Embryonic facial prominence (tissue), 1 donor: ENCODE results near the gene CACNB4.
"Not testable (repeated sequence)": the region's sequence is repeated elsewhere in the genome, so short reads cannot be mapped to it uniquely, and the experiment has no call there.

Source experiments
- DNase-seq: peaks from one replicate; pipeline ENCODE4 v3.0.0-alpha.2; 2016; ENCODE audit errors: extremely low spot score

CACNB4 gene

DNA sequence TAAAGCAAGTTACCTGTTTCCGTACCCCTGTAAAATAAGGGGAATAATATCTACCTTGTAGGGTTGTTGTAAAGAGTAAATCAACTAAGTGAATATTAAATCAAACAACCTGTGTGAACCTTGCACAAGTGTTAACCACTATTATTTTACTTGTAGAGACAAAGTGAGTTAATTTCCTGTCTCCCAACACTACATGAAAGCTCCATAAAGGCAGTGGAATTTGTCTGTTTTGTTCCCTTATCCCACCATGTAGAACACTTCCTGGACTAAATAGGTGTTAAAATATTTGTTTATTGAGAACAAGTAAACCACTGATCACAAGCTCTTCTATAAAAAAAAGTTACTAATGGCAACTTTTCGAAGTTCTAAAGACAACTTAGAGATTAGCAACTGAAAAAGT is 274.0 kb downstream of the CACNB4 start:
- DNase-seq = no peak

DNA sequence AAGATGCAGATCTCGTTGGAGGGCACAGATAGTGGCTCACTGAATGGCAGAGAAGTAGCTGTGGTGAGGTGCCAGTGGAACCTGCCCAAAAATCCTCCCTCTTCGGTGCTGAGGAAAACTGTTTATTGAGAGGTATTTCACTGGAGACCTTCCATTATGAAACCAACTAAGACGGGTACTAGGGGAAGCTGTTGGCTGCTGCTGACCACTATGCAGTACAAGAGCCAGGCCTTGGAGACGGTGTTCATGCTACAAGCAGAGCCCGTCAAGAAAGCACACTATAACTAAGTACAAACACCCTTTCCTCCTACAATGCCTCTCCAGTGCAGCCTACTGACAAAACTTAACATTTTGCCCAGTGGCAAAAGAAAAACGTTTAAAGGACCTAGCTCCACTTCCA is 275.2 kb downstream of the CACNB4 start:
- no peak for DNase-seq

- DNase-seq = no peak
These were observed 278.9 kb downstream of the CACNB4 start for GRCh38 chr2:151819920-151820319.

DNA sequence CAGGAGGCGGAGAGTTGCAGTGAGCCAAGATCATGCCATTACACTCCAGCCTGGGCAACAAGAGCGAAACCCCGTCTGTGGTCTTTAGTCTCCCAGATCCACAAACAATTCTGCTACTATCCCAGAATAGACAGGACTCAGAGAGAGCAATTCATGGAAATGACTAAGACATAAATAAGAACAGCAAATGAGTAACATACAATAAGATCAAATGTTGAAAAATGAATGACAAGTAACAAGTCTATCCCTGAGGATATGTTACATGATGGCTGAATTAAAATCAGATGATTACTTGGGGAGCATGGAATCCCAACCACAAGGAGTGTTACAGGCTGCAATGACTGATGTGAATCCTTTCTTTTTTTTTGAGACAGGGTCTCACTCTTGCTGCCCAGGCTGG is 280.9 kb downstream of the CACNB4 start:
- no peak for DNase-seq

GRCh38 chr2:151816843-151817242 is 282.0 kb downstream of the CACNB4 start:
- DNase-seq = no peak

GRCh38 chr2:151815821-151816489 is 282.9 kb downstream of the CACNB4 start:
- DNase-seq = no peak

DNA sequence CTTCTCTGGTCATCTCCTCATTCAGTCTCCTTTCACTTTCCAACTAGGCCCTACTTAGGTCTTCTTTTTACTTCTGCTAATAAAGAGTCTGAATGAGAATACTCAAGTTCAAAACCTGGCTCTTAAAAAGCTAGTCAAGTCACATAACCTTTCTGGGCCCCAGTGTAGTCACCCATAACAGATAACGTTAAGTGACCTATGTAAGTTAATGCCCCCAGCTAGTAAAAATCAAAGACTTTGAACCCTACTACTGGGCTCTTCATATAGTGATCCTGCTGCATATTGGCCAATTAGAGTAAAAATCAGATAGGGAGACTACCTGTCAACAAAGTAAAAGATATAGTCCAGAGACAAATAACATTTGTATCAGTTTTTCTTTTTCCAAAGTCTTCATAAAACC is 288.4 kb downstream of the CACNB4 start:
- DNase-seq = no peak

- no peak for DNase-seq
These were observed 289.8 kb downstream of the CACNB4 start for GRCh38 chr2:151809073-151809383.

DNA sequence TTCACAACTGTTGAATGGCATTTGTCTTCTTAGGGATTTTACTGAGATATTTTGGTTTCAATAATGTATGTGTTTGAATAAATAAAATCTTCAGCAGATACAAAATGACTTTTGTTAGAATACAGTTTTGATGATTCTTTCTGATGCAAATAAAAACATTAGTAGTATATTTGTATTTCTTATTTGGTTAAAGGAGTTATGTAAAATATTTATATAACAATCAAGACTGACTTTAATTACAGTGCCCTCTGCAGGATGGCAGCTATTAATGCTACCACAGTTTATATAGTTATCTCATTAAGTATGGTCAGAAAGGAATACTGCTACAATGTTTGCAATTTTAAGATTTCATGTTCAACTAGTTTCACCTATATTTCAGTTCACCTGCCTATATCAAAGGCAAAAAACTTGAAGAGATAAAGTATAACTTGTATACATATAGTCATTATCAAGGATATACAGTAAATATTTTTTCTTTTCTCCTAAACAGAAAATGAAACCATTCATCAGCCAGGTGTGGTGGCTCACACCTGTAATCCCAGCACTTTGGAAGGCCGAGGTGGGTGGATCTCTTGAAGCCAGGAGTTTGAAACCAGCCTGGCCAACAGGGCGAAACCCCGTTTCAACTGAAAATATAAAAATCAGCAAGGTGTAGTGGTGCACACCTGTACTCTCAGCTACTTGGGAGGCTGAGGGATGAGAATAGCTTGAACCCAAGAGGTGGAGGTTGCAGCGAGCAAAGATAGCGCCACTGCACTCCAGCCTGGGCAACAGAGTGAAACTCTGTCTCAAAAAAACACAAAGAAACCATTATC is 290.4 kb downstream of the CACNB4 start:
- DNase-seq = no peak

- DNase-seq = no peak
These were observed 292.9 kb downstream of the CACNB4 start for GRCh38 chr2:151805961-151806360.

DNA sequence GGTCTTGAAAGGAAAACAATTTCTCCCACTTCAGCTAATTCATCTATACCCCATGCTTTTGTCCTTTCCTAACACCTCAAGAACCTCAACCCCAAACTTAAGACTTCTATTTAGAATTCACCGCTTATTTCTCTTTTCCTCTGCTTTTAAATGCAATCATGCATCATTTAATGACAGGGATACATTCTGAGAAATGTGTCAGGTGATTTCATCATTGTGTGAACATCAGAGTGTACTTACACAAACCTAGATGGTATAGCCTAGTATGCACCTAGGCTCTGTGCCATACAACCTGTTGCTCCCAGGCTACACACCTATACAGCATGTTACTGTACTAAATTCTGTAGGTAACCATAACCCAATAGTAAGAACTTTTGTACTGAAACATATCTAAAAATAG is 293.5 kb downstream of the CACNB4 start:
- DNase-seq = no peak

DNA sequence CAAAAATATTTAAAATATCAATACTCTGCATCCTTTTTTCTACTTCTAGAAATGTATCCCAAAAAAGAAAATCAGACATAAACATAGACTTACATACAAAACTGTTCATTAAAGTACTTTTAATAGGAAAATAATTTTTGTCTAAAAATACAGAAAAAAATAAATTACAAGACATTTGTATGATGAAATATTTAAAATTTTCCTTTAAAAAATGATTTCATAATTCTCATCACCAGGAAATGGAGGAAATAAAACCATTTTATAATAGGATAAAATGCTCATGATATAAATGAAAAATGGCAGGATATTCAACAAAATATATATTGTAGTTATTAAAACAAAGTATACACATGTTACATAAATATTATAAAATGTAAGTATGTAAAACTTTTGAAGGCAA is 295.0 kb downstream of the CACNB4 start:
- no peak for DNase-seq

GRCh38 chr2:151802315-151802714 is 296.5 kb downstream of the CACNB4 start:
- DNase-seq = no peak

DNA sequence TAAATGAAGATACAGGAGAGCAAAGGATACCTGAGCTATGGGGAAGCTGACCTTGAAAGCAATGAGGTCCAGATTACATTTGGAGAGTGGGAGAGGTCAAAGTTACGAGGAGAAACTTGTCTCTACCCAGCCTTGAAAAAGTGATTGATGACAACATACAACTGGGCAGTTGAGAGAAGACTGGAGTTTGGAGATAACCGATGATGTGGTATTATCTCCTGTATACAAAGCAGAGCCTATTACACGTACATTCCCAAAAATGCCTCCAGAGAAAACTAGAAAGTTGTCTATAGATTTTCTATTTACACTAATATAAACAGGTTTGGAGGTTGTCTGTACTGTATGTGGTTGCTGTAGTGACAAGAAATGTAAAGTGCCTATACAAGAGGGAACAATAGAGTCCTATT is 299.0 kb downstream of the CACNB4 start:
- DNase-seq = no peak

DNA sequence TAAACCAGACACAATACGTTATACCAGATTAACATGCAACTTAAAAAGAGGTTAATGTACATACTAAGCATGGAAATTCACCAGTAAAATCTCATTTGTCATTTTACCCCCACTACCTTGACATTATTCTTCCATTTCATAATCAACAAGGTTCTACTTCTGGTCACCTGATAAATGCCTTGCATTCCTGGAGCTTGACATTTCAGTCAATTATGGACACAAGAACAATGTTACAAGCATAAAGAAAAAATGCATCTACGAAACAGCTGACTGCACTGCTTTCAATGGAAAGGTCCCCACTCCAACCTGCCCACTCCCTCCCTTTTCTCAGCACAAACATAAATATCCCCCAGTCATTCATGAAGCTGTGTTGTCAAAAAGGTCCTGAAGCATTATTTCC is 302.1 kb downstream of the CACNB4 start:
- no peak for DNase-seq

- DNase-seq = no peak
These were observed 303.1 kb downstream of the CACNB4 start for GRCh38 chr2:151795646-151796240.

DNA sequence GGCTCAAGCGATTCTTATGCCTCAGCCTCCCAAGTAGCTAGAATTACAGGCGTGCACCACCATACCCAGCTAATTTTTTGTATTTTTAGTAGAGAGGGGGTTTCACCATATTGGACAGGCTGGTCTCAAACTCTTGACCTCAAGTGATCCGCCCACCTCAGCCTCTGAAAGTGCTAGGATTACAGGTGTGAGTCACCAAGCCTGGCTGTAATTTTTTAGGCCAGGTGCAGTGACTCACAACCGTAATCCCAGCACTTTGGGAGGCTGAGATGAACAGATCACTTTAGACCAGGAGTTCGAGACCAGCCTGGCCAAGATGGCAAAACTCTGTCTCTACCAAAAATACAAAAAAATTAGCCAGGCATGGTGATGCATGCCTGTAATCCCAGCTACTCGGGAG is 304.4 kb downstream of the CACNB4 start:
- DNase-seq = not testable (repeated sequence)

DNA sequence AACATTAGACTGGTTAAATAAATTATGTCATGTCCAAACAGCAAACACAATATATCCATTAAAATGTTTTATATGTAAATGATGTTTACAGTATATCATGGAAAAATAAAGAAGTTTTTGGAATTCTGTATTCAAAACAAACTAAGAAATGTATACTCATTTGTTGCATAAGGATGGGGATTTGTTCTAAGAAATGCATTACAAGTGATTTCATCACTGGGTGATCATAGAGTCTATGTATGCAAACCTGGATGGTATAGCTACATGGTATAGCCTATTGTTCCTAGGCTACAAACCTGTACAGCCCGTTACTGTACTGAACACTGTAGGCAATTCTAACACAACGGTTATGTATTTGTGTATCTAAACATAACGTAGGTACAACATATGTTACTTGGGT is 305.7 kb downstream of the CACNB4 start:
- DNase-seq = no peak

DNA sequence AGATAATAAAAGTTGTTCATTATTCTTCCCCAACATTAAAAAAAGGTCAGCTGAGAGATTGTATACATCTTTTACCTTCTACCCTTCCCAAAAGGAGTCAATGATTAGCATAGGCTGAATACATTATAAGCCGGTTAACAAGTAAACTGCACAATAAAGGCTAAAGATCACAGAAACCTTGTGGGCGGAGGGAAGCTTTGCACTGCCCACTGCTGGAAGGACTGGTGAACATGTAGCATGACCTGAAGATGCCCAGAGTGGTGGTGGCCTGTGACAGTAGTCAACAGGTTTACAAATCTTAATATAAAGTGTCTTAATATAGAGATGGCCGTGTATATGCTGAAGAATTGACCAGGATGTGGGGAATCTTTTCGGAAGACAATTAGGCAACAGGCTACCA is 306.3 kb downstream of the CACNB4 start:
- DNase-seq = no peak

DNA sequence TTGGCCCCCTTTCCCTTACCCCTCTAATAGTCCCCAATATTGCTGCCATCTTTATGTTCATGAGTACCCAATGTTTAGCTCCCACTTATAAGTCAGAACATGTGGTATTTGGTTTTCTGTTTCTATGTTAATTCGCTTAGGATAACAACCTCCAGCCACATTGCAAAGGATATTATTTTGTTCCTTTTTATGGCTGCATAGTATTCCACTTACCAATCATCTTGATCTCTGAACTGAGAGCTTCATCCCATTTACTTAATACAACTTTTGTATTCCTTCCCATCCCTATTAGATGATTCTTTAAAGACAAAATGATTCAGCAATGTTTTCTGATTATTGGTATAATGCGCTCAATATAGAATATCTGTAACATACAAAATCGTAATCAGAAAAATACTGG is 307.3 kb downstream of the CACNB4 start:
- no peak for DNase-seq

DNA sequence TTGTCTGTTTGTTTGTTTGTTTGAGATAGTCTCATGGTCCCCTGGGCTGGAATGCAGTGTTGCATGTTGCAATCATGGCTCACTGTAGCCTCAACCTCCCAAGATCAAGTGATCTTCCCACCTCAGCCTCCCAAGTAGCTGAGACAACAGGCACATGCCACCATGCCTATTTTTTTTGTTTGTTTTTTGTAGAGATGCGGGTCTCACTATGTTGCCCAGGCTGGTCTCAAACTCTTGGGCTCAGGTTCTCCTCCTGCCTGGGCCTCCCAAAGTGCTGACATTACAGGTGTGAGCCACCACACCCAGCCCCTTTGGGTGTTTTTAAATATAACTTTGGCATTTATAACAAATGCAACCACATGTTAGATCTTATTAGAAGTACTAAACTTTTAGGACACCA is 308.2 kb downstream of the CACNB4 start:
- DNase-seq = no peak

DNA sequence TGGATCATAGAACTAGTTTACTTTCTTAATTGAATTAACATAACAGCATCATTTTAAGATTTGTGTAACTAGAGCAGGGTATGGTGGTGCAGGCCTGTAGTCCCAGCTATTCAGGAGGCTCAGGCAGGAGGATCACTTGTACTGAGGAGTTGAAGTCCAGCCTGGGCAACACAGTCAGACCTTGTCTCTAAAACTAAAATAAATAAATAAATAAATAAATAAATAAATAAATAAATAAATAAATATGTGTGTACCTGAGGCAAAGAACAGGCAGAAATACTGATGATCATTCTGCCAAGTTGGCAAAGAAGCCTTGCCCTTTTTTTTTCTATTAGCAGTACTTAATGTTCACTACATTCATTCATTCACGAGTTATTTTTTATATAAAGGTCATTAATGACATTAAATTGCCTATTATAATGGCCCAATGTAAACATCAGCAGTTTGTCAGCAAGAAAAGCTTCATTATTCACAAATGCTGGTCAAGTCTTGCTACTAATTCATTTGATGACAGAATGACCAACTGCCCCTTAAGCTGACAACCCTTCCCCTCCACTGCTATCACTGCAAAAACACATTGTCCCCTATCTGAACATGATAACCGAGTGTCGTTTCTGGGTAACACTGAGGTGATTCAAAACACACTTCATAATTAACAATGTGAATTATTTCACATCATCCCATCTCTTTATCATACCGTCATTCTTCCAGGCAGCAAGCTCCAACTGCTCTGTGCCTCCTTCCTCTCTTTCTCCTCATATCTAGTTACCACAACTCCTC is 309.6 kb downstream of the CACNB4 start:
- no peak for DNase-seq

DNA sequence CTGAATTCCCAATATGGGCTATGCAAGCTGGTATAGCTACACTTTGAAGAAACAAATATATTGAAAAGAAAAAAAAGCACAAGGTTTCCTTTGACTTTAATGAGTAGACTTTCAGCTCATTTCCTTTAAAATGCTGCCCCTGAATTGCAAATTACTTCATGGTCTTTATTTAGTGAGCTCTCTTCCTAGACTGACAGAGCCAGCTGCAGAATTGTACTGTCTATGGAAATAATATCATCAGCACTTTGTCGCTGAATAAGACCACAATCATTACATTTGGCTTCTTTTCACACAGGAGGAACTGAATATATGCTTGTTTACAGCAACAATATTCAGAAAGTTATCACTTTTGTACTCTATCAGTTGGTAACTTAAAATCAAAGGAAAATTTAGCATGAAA is 312.4 kb downstream of the CACNB4 start:
- DNase-seq = no peak
